Fibroblast of gingiva (primary cell): ENCODE data around the gene TMEM258.

ENCODE experiments used
- DNase-seq: peaks from one replicate; pipeline ENCODE4 v3.0.0-alpha.2; 2011; ENCODE audit warnings: low read depth

The TMEM258 gene

DNA sequence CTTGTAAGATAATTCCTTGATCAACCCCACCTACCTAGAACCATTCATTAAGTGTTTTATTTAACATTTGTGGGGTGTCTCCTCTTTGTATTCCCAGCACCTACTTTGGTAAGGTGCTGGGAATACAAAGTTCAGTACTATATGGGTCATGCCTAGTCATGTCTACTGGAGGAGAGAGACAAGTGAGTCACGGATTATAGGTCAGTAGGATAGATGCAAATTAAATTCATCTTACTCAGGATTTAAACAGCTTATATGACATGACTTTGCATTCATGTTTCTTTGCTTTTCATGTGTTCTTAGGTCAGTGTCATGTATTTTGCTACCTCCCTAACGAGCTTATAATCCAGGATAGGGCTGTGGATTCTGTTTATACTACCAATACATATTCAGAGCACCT, 27.8 kb upstream of the TMEM258 start:
- peak; percentile 62 for DNase-seq

GRCh38 chr11:61817471-61818202, 25.2 kb upstream of the TMEM258 start:
- DNase-seq = no peak

DNA sequence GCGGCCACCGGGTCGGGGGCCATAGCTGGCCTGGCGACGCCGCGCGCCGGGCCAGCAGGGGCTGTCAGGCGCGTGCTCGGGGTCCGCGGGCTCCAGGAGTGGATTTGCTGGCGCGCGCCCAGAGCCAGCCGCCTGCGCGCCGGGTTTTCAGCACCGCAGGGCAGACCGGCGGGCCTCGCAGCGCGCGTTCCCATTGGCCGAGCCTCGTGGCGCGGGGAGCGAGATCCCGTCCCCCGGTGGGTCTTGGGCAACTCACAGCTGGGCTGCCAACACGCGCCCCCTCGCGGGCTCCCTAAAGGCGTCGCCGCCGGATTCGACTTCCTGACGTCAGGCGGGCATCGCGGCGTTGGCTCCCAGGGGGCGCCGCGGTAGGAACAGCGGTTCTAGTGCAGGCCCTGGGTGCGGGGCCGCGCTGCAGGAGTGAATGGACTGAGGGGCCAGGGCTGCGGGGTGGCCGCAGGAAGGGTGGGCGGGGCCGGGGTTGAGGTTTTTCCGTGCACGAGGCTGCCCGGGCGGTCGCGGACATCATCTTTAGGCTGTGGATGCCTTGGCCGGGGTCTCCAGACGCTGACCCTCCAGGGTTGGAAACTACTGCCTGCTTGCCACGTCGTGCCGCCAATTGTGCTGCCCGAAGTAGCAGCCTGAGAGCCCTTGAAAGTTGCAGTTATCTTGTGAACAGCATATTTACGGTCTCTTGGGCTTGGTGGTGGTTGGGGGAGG, 24.5 kb upstream of the TMEM258 start, which contains the start of gene FADS1:
TSS of gene FADS1 (minus strand) at position 268 of the 720 bp plus-strand sequence. CDS start at position 194, 74 bp downstream.
- DNase-seq = peak; percentile 97

- peak; percentile 70 for DNase-seq
Measured at GRCh38 chr11:61815790-61816735, 23.7 kb upstream of the TMEM258 start.

GRCh38 chr11:61814958-61815789, 22.8 kb upstream of the TMEM258 start:
- DNase-seq = peak; percentile 98

- DNase-seq = peak; percentile 46
Measured at GRCh38 chr11:61814247-61814957, 22.0 kb upstream of the TMEM258 start.

DNA sequence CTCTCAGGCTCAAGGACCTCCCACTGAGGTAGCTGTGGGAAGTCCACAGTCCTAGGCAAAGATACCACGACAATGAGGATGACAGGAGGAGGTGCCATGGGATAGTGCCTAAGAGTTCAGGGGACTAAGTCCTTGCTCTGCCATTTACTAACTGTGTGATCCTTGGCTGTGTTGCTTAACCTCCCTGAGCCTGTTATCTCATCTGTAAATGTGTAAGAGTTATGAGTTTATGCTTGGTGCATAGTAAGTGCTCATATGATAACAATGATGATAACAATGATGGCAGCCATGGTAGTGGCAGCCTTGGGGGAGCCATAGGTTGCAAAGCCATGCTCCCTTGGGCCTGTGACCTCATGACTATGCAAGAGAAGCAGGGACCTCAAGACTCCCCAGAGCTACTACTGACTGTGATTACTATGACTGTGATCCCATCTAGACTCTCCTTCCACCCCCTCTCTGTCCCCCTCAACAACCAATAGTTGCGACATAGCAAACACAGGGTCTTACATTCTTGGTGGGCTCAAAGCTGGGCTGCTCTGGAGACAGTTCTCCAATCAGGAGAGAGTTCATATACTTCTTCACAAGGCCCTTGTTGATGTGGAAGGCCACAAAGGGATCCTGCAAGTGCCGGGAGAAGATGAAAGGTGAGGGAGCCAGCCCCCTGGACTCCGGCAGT, 20.5 kb upstream of the TMEM258 start:
- no peak for DNase-seq

DNA sequence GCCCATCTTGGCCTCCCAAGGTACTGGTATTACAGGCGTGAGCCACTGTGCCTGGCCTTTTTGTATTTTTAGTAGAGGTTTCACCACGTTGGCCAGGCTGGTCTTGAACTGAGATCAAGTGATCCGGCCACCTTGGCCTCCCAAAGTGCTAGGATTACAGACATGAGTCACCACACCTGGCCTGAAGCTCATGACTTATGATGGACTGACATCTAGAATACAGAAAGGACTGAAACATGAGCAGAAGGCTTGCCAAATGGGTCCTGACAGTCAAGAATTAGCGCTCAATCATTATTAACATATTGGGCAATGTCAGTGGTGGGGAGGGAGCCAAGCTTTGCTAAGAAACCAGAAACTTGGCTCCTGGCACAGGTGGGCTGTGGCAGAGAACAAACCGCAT, 19.4 kb upstream of the TMEM258 start:
- DNase-seq = no peak

DNA sequence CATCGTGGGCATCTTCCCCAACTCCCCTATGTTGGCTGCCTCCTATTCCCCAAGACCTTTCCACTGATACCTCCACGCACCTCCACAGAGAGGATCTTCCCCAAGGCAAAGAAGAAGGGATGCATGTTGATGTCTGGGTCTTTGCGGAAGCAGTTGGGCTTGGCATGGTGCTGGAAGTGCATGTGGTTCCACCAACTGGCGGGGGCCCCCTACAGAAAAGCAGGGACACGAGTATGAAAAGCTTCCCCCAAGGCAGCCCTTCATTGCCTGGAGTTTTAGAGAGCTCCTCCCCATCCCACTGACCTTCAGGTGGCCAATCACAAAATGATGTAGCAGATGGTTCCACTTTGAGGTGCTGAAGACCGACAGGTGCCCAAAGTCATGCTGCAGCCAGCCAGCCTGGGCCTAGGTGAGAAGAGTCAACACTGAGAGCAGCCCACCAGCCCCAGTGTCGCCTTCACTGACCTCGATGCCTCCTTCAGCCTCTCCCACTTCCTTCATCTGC, 18.3 kb upstream of the TMEM258 start:
- no peak for DNase-seq

DNA sequence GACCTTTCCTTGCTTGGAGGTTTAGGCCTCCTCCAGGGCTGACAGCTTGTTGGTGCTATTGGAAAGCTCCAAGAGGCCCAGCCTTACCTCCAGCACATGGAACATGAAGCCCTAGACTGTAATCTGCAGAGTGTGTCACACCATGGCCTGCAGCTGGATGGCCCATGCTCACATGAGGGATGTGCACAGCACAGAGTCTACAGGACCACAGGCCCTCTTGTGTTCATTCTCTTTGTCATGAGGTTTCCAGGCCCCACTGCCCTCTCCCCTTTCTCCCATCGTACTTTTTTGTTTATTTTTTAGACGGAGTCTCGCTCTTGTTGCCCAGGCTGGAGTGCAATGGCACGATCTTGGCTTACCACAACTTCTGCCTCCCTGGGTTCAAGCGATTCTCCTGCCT, 14.4 kb upstream of the TMEM258 start:
- DNase-seq = no peak

DNA sequence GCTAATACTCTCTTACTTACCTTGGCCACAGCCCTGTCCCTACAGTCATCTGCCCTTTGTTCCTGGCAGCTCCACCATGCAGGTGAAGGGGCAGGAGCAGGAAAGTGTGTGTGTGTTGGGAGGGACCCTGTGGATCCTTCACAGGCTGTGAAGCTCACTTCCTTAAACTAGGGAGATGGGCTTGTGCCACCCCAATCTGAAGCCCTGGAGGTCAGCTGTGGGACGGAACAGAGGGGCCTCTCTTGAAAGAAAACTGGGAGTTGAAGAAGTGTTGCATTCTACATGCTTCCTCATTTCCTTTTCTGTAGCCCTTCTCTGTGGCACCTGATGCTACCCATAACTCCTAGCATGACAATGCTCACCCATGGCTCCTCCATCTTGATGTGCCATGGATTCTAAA, 12.7 kb upstream of the TMEM258 start:
- no peak for DNase-seq

DNA sequence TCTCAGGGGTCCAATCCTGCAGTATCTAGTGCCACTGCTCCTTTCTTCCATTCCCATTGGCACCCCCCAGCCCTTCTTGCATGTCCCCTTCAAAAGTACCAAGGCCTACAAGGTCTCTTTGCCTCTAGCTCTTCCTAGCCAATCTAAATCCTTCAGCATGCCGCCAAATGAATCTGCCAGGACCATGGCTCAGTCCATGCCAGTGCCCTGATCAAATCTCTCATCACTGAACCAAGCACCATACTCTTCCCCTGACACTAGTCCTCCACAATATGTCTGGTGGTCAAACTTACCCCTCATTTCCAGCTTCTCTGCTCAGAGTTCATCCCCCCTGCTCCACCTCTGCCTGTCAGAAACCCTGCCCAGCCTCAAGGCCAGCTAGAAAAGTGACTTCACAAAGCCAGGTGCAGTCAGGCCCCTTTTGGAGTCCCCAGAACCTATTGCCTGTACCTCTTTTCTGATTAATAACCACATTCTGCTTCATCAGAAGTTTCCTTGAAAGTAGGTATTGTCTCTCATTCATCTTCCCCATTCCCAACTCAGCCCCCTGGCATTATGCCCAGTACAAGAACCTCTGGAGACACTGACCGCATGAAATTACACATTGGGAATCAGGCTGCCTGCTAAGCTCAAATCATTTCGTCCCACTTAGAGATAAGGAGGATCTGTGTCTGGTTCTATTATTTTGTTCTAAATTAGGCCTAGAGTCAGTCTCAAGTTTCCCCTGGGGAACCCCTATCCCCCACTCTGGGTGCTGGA, 11.7 kb upstream of the TMEM258 start:
- DNase-seq = no peak

GRCh38 chr11:61802605-61803004, 10.2 kb upstream of the TMEM258 start:
- no peak for DNase-seq

DNA sequence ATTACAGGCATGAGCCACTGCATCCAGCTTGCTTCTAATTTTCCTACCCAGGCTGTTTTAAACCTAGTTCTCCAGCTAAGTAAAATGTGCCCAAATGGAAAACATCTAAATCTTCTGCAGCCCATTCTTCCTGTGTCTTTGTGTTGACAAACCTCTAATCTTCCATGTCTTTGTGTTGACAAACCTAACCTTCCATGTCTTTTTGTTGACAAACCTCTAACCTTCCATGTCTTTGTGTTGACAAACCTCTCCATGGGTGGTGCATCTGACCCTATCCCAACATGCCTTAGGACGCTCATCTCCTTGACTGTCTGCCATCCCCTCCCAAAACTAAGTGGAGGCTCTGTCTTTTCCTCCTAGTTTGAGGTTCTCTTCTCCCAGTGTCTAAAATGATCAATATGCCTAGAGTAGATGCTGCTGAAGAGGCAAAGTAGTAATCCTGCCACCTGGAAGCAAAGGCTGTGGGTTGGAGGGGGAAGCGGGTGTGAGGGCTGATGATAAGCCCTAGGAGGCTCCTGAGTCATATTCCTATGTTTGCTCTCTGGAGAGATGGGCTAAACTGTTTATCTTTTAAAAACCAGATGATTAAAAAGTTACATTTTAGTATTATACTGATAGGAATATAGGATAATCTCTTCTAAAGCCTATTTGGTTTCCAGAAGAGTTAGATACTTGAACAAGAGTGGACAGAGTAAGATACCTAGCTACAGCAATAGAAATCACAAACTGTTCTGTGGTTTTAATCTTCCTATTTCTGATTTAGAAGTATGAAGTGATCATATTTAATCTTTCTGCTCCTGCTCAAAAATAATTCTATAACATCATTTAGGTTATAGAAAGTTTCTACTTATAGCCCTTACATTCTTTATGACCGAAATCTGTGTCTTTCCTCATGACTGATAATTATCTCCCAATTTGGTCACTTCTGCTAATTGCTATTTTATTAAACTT, 8.2 kb upstream of the TMEM258 start:
- DNase-seq = no peak

DNA sequence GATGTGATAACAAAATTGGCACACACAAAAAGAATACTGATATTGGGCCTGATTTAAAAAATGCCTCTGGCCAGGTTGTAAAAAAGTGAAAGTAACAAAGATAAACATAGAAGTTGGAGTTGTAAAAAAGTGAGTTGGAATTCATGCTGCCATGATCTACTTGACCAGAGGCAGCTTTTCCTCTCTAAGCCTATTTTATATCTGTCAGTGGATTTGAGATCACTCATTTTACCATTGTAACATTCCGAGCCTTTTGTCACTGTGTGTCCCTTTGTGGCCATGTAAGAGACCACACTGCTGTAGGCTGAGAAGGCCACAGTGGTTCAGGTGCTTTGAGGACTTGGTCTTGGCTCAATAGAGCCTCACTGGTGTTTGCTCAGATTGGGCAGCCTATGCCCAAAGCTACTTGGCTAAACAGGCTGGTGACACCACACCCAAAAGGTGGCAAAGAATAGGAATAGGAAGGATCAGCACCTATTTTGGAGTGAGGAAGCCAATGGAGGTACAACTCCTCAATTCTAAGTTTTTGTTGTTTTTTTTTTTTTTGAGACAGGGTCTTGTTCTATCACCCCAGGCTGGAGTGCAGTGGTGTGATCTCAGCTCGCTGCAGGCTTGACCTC, 7.4 kb upstream of the TMEM258 start:
- DNase-seq = no peak

DNA sequence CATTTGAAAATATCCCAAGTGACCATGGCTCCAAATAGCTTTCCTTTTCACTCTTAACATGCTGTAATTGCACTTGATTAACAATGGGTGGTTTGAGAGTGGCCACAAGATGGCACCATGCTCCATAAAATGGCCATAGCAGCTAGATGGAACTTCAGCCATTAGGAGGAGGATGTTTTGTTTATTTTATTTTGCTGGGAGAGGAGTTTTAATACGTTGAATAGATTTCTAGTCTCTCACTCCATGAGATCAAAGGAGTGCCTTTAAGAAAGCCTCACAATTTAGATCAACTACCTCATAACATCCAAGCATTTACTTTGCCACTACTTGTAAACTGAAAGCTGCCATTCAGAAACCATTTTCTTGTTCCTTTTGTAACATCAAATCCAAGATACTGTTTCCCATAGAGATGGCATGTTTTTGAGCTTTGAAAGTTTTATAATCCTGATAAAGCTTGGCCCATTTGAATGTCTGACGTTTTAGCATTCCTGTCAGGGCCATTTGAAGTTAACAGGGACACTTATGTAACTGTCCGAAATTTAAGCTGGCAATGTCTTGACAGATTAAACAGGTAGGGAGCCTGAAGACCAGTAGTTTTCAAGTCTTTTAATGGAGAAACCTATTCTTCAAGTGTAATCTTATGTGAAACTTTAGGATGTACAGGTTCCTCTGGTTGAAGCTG, 5.0 kb upstream of the TMEM258 start:
- peak; percentile 81 for DNase-seq
